Heart left ventricle (tissue), 13 donors: ENCODE measurements around the gene GRB7.

Experiments
- POLR2A ChIP-seq, 2 donors: fragments of 450-650 bp; IDR thresholded peaks; one replicate each; pipeline ENCODE4 v1.6.1; 2017; ENCODE audit warnings: antibody characterized with exemption in 2 of 2, mild to moderate bottlenecking in 2 of 2, moderate library complexity in 2 of 2
- TF ChIP-seq, protein P1 (sequence below), 12 donors: fragments of 200-600 bp; sonication (generic) in 4 of 12; IDR thresholded peaks; one replicate each; pipeline versions ENCODE4 v1.5.0 to v1.8.0; 2018 to 2022; ENCODE audit warnings: antibody characterized with exemption in 12 of 12, mild to moderate bottlenecking in 5 of 12
- donor health status: ischemic (EF 13 %, LVEDD 7.1; RV severe dilation, severe dysfunction).
- donor health status: DM: no; HTN: yes; CAD: no.
- donor health status: DM: no; HTN: no; CAD: no.
- donor health status: ischemic (EF 25% LVEDD 6.9; RV normal size, moderate dysfunction).
- donor health status: ischemic (EF 25% LVEDD 5.7; RV mildly dilated, moderate dysfunction).
- donor health status: ischemic (EF 35%, LVEDD 5.7; RV mildly dilated, moderate dysfunction).
- donor health status: nonischemic (EF 11% LVEDD 7.7; RV severe dilation, severe dysfunction).
- donor health status: DM: yes; HTN: yes; CAD: no.
- donor health status: PGD.
- donor health status: ischemic (EF 29% LVEDD 5.4; RV normal size, mild dysfunction).
- donor health status: nonischemic (EF 23%, LVEDD 6.1; RV moderate dilation, normal function).

DNA sequence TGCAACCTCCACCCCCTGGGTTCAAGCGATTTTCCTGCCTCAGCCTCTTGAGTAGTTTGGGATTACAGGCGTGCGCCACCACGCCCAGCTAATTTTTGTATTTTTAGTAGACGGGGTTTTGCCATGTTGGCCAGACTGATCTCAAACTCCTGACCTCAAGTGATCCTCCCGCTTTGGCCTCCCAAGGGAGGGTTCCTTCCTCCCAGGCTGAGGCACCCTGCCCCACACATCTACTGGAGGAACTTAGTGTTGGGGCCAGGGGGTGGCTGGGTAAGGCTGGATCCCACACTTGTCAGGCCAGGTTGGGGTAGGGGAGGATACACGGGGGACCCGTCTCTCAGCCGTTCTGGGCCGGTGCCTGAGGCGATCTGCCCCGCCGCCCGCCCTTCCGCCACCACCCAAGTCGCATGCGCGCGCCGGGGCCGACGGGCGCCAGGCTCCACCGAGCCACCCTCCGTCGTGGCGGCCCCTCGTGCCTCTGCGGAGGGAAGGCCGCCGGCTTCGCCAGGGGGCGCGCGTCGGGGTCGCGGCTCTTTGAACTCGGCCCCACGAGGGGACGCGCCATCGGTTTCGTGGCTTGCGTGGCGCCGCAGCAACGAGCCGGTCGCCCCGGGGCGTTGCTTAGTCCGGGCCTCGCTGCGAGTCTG, 15.9 kb downstream of the GRB7 start:
- TF ChIP-seq, protein P1, sequence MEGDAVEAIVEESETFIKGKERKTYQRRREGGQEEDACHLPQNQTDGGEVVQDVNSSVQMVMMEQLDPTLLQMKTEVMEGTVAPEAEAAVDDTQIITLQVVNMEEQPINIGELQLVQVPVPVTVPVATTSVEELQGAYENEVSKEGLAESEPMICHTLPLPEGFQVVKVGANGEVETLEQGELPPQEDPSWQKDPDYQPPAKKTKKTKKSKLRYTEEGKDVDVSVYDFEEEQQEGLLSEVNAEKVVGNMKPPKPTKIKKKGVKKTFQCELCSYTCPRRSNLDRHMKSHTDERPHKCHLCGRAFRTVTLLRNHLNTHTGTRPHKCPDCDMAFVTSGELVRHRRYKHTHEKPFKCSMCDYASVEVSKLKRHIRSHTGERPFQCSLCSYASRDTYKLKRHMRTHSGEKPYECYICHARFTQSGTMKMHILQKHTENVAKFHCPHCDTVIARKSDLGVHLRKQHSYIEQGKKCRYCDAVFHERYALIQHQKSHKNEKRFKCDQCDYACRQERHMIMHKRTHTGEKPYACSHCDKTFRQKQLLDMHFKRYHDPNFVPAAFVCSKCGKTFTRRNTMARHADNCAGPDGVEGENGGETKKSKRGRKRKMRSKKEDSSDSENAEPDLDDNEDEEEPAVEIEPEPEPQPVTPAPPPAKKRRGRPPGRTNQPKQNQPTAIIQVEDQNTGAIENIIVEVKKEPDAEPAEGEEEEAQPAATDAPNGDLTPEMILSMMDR (IDR thresholded peaks at IDR 0.05), result no peak
- no peak for TF ChIP-seq POLR2A (IDR thresholded peaks at IDR 0.05)
